A673 (cell line): Measurements from ENCODE around the gene MYPN. TPM values are rescaled to one million over a fixed set of nuclear protein-coding genes. Genes with fewer than 3 reads are reported as not detected.

Source experiments
- BruUV-seq: library from RNA; stranded (reverse); fragments of 400-500 nt; replicated peaks from 2 replicates; lab custom pipeline; 2021; lab: Mats Ljungman, UMichigan
- CTCF ChIA-PET: fragments of 300-600 bp; sonication (Branson Sonifier 250); formaldehyde crosslinking; loops from one replicate; lab custom pipeline; 2022; ENCODE audit warnings: antibody characterized with exemption; lab: Charles Lee
- POLR2A ChIA-PET: fragments of 300-600 bp; sonication (Branson Sonifier 250); formaldehyde crosslinking; loops from one replicate; lab custom pipeline; 2022; ENCODE audit warnings: antibody characterized with exemption; ENCODE audit not compliant: low non-redundant PET; lab: Charles Lee
- DNase-seq: peaks from one replicate; pipeline ENCODE4 v3.0.0-alpha.2; 2015; ENCODE audit warnings: low spot score
- H3K27ac ChIP-seq: fragments of 200-600 bp; sonication (generic); 2 replicates; pipeline ENCODE4 v1.5.1; 2016; ENCODE audit warnings: mixed run types, low read depth, mild to moderate bottlenecking, mixed read lengths, antibody characterized with exemption, low read length; ENCODE audit not compliant: poor library complexity, severe bottlenecking
- H3K27me3 ChIP-seq: fragments of 200-600 bp; sonication (generic); replicated peaks from 2 replicates; pipeline ENCODE4 v1.6.1; 2017; ENCODE audit warnings: mixed run types, low read depth, mild to moderate bottlenecking, mixed read lengths, antibody characterized with exemption, low read length; ENCODE audit not compliant: insufficient read depth, poor library complexity
- H3K36me3 ChIP-seq: fragments of 200-600 bp; sonication (generic); 2 replicates; pipeline ENCODE4 v1.6.1; 2016; ENCODE audit warnings: mixed run types, mild to moderate bottlenecking, mixed read lengths, antibody characterized with exemption, low read length; ENCODE audit not compliant: insufficient read depth, poor library complexity, severe bottlenecking
- H3K4me1 ChIP-seq: fragments of 200-600 bp; sonication (generic); 2 replicates; pipeline ENCODE4 v1.6.1; 2017; ENCODE audit warnings: mixed run types, mild to moderate bottlenecking, mixed read lengths, antibody characterized with exemption, low read length; ENCODE audit not compliant: insufficient read depth, poor library complexity, severe bottlenecking
- H3K4me3 ChIP-seq: fragments of 200-600 bp; sonication (generic); 2 replicates; pipeline ENCODE4 v1.5.1; 2016; ENCODE audit warnings: low read depth, mixed run types, mild to moderate bottlenecking, mixed read lengths, low read length; ENCODE audit not compliant: poor library complexity, severe bottlenecking
- H3K9me3 ChIP-seq: fragments of 200-600 bp; sonication (generic); 2 replicates; pipeline ENCODE4 v1.6.1; 2016; ENCODE audit warnings: mixed run types, low read depth, mild to moderate bottlenecking, mixed read lengths, antibody characterized with exemption, low read length; ENCODE audit not compliant: poor library complexity, severe bottlenecking
- CTCF ChIP-seq: fragments of 300-800, 200-600 bp; sonication (generic); conservative IDR thresholded peaks from 2 replicates; pipeline ENCODE4 v1.5.1; 2017; ENCODE audit warnings: low read depth, mild to moderate bottlenecking, antibody characterized with exemption, low read length, moderate library complexity, mixed read lengths
- EZH2 ChIP-seq: fragments of 200-600 bp; sonication (generic); IDR thresholded peaks from 2 replicates; pipeline ENCODE4 v1.6.1; 2017; ENCODE audit warnings: borderline replicate concordance, low read depth, mild to moderate bottlenecking, mixed read lengths, antibody characterized with exemption, low read length; ENCODE audit not compliant: poor library complexity, severe bottlenecking
- intact Hi-C: fragments of 100-400 bp; cut with micrococcal nuclease; formaldehyde crosslinking; loops from one replicate; pipeline ENCODE4 v1.10.0; 2022; ENCODE audit not compliant: unreplicated experiment
- total RNA-seq: library from RNA; stranded (reverse); gene quantifications from 2 replicates; pipeline ENCODE4 v1.2.3, GENCODE V29; 2021

The MYPN gene
- total RNA-seq, 1 experiment from 2014 or later, result 1.7 TPM

DNA sequence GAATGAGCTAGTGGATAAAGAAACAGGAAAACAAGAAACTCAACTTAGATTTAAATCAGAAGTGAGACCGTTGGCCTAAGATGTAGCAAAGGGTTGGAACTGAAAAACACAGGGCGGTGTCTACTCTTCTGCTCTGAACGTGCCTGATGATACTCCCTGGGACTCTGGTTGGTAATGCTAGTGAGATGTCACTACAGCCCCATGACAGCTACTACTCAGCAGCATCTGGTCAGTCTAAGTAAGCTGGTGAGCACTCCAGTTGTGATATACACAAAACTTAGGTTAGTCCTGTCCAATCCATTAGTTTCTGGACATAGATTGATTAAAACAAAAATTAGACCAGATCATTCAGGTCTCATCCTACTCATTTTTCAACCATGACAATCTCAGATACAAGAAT, 15.4 kb downstream of the MYPN start:
- peaks cover 1% of the 10 kb centered on the region for H3K4me1 ChIP-seq
- no peaks in the 10 kb centered on the region for H3K36me3 ChIP-seq
- intact Hi-C loops, result no loop called here
- H3K27me3 ChIP-seq, result no peaks in the 10 kb centered on the region
- no TSS peak for BruUV-seq
- ChIA-PET POLR2A (no interaction called here), CTCF (no interaction called here)
- no peak overlapping the region for H3K27ac ChIP-seq
- H3K9me3 ChIP-seq, result no peaks in the 10 kb centered on the region
- H3K4me3 ChIP-seq, result no peak overlapping the region
- DNase-seq, result no peak
- TF ChIP-seq EZH2 (no peak), CTCF (no peak)

DNA sequence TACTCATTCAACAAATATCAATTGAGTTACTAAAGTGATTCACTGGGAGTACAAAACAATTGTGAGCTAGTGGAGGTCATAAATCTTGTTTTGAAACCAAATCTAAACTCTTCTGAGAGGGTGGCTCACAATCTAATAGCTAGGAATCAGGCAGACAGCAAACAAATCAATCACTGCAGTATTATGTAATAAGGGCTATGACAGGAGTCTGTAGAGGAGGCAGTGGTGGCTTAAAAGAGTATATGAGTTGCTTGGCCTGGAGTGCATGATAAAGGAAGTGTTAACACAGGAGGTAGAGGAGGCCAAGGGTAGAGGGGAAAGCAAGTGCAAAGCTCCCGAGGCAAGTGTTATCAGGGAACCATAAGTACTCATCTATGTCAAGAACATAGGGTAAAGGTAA, 16.5 kb downstream of the MYPN start:
- POLR2A ChIA-PET, result no interaction called here
- CTCF ChIA-PET, result no interaction called here

GRCh38 chr10:68128015-68128414, 18.7 kb downstream of the MYPN start:
- ChIA-PET POLR2A (no interaction called here), CTCF (no interaction called here)
- DNase-seq, result no peak
- Histone ChIP-seq H3K4me1 (no peaks in the 10 kb centered on the region), H3K27me3 (no peaks in the 10 kb centered on the region), H3K9me3 (no peaks in the 10 kb centered on the region), H3K36me3 (no peaks in the 10 kb centered on the region), H3K27ac (no peak overlapping the region), H3K4me3 (no peak overlapping the region)
- no peak for TF ChIP-seq CTCF
- no peak for TF ChIP-seq EZH2
- intact Hi-C loops, result no loop called here
- BruUV-seq, result no TSS peak

More for the DNA sequence above, 16.5 kb downstream of the MYPN start:
- no TSS peak for BruUV-seq
- Histone ChIP-seq H3K27ac (no peak overlapping the region), H3K27me3 (no peaks in the 10 kb centered on the region), H3K36me3 (no peaks in the 10 kb centered on the region), H3K9me3 (no peaks in the 10 kb centered on the region), H3K4me1 (no peaks in the 10 kb centered on the region), H3K4me3 (no peak overlapping the region)
- DNase-seq, result no peak
- intact Hi-C loops, result no loop called here
- TF ChIP-seq CTCF, result no peak
- TF ChIP-seq EZH2, result no peak
